ENCODE data around the gene NPTN.

NPTN gene

DNA sequence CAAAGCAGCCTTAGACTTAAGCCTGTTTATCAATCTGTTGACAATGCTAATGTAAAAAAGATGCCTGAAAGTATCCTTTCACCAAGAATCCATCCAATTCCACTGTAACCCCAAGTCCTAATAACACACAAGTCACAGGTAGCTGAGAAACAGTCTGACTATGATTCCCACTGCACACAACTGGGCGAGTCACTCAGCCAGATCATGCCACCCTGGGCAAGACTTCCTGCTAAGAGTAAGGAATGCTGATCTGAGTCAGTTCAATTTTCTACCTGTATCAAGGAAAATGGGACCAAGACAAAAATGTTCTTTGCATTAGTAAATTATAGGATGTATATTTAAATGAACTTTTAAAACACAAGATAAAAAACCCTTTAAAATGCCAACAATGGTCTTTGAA is 33.3 kb downstream of the NPTN start:
- no peak for DNase-seq (ENCODE audit: low spot score)
- in situ Hi-C loops (cut with MboI; ENCODE audit: low sequenced_read_pairs, unreplicated experiment) = no loop called here
- TF ChIP-seq, protein P1, sequence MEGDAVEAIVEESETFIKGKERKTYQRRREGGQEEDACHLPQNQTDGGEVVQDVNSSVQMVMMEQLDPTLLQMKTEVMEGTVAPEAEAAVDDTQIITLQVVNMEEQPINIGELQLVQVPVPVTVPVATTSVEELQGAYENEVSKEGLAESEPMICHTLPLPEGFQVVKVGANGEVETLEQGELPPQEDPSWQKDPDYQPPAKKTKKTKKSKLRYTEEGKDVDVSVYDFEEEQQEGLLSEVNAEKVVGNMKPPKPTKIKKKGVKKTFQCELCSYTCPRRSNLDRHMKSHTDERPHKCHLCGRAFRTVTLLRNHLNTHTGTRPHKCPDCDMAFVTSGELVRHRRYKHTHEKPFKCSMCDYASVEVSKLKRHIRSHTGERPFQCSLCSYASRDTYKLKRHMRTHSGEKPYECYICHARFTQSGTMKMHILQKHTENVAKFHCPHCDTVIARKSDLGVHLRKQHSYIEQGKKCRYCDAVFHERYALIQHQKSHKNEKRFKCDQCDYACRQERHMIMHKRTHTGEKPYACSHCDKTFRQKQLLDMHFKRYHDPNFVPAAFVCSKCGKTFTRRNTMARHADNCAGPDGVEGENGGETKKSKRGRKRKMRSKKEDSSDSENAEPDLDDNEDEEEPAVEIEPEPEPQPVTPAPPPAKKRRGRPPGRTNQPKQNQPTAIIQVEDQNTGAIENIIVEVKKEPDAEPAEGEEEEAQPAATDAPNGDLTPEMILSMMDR (IDR thresholded peaks at IDR 0.05; ENCODE audit: borderline replicate concordance, control extremely low read depth, extremely low read depth, insufficient read depth, missing control alignments) = no peak

DNA sequence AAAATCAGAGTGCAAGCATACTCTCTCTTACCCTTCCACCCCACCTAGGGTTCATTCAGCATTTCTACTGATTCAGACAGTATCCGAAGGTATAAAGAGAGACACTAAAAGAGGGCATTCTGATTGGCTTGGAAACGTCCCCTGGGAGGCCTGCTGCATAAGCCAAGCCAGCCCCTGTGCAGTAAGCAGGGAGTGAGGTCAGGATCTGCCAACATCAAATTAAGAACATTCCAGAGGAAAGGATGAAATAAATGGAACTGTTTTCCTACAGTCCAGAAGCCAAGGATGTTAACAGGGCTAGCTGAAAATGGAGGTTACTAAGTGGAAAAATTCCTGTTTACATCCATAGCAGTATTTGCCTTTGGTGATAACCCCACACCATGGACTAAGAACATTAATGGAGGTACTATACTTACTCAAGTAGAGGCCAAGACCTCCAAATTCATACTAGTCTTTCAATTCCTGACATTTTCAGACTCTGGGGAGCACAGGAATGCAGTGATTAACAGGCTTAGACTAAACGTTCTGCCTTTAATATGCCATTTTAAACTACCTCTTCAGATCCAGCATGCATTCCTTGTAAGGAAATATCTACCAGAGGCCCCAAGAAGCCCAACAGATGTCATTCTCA is 34.5 kb downstream of the NPTN start:
- TF ChIP-seq, protein P1 (IDR thresholded peaks at IDR 0.05; ENCODE audit: borderline replicate concordance, control extremely low read depth, extremely low read depth, insufficient read depth, missing control alignments) = no peak
- DNase-seq (ENCODE audit: low spot score) = no peak
- in situ Hi-C loops (cut with MboI; ENCODE audit: low sequenced_read_pairs, unreplicated experiment) = no loop called here

- TF ChIP-seq, protein P1 (IDR thresholded peaks at IDR 0.05; ENCODE audit: borderline replicate concordance, control extremely low read depth, extremely low read depth, insufficient read depth, missing control alignments) = no peak
- in situ Hi-C loops (cut with MboI; ENCODE audit: low sequenced_read_pairs, unreplicated experiment) = no loop called here
- DNase-seq (ENCODE audit: low spot score) = no peak
These were observed 36.1 kb downstream of the NPTN start for GRCh38 chr15:73597036-73597638.

- DNase-seq (ENCODE audit: low spot score) = no peak
- TF ChIP-seq, protein P1 (IDR thresholded peaks at IDR 0.05; ENCODE audit: borderline replicate concordance, control extremely low read depth, extremely low read depth, insufficient read depth, missing control alignments) = no peak
- in situ Hi-C loops (cut with MboI; ENCODE audit: low sequenced_read_pairs, unreplicated experiment) = no loop called here
These were observed 37.0 kb downstream of the NPTN start for GRCh38 chr15:73596174-73596573.

GRCh38 chr15:73594109-73594508 is 39.1 kb downstream of the NPTN start:
- TF ChIP-seq, protein P1 (IDR thresholded peaks at IDR 0.05; ENCODE audit: borderline replicate concordance, control extremely low read depth, extremely low read depth, insufficient read depth, missing control alignments) = no peak
- in situ Hi-C loops (cut with MboI; ENCODE audit: low sequenced_read_pairs, unreplicated experiment) = no loop called here
- no peak for DNase-seq (ENCODE audit: low spot score)

- TF ChIP-seq, protein P1 (IDR thresholded peaks at IDR 0.05; ENCODE audit: borderline replicate concordance, control extremely low read depth, extremely low read depth, insufficient read depth, missing control alignments) = no peak
- no peak for DNase-seq (ENCODE audit: low spot score)
- in situ Hi-C loops (cut with MboI; ENCODE audit: low sequenced_read_pairs, unreplicated experiment) = no loop called here
These were observed 39.7 kb downstream of the NPTN start for GRCh38 chr15:73593304-73594074.
